ENCODE data around the gene CCDC85C. TPM values are rescaled to one million over a fixed set of nuclear protein-coding genes. Genes with fewer than 3 reads are reported as not detected.

CCDC85C gene
- total RNA-seq, 1 experiment from 2014 or later: 33.2 TPM

DNA sequence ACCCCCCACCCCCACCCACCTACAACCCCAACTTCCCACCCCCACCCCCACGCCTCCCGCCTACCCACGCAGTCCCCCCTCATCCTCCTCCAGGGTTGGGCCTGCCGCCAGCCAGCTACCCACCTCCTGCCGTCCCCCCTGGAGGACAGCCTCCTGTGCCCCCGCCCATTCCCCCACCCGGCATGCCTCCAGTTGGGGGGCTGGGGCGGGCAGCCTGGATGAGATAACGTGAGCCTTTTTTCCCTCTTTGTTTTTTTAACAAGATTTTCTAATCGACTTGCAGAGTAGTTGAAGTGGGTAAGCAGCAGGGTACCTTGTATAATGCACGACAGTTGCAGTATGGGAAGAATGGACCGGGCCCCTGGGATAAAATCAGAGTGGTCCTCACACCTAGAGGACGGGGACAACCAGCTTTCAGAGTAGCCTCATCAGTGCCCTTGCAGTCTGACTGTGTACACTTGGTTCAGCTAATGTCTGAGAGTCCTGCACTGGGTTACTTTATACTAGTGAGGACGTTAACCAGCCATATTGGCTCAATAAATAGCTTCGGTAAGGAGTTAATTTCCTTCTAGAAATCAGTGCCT is 93.4 kb downstream of the CCDC85C start:
- Histone ChIP-seq H2BK15ac (ENCODE audit: low read depth, low read length) (no peak overlapping the region), H2AK5ac (ENCODE audit: insufficient read length, low read length) (no peak overlapping the region), H2BK20ac (ENCODE audit: low read depth, low read length, poor library complexity, severe bottlenecking) (no peak overlapping the region), H3K79me2 (ENCODE audit: insufficient read depth, low read length) (no peaks in the 10 kb centered on the region), H2BK12ac (ENCODE audit: insufficient read length, low read depth, low read length) (no peak overlapping the region), H3K27me3 (ENCODE audit: insufficient read depth, low read length) (no peaks in the 10 kb centered on the region), H3K56ac (ENCODE audit: insufficient read length, low read depth, low read length) (no peak overlapping the region), H3K4ac (ENCODE audit: low read depth, low read length) (no peak overlapping the region), H3K14ac (ENCODE audit: insufficient read depth, low read length) (no peak overlapping the region), H4K91ac (ENCODE audit: insufficient read length, low read depth, low read length) (no peak overlapping the region), H4K5ac (ENCODE audit: insufficient read length, low read depth, low read length) (no peak overlapping the region), H3K4me2 (ENCODE audit: insufficient read depth, insufficient read length, low read length) (no peak overlapping the region), H3K18ac (ENCODE audit: insufficient read length, low read depth, low read length) (no peak overlapping the region), H3K9ac (ENCODE audit: extremely low read depth, insufficient read length, low read length) (no peak overlapping the region), H4K8ac (replicated peaks; ENCODE audit: insufficient read length, low read depth, low read length) (no peak overlapping the region), H3K23me2 (ENCODE audit: insufficient read length, low read depth, low read length, poor library complexity, severe bottlenecking) (no peaks in the 10 kb centered on the region), H3K79me1 (ENCODE audit: insufficient read depth, low read depth, low read length, poor library complexity, severe bottlenecking) (no peaks in the 10 kb centered on the region), H2AFZ (ENCODE audit: low read length) (no peak overlapping the region), H3K23ac (ENCODE audit: insufficient read length, low read depth, low read length) (no peak overlapping the region), H3K4me1 (ENCODE audit: insufficient read depth, low read length) (no peaks in the 10 kb centered on the region), H2BK120ac (ENCODE audit: low read depth, low read length, poor library complexity, severe bottlenecking) (no peak overlapping the region), H2BK5ac (ENCODE audit: insufficient read length, low read length) (no peak overlapping the region), H3K27ac (ENCODE audit: insufficient read length, low read depth, low read length) (no peak overlapping the region), H3K9me3 (ENCODE audit: control insufficient read depth, low read depth, low read length) (no peaks in the 10 kb centered on the region), H4K20me1 (ENCODE audit: control insufficient read depth, insufficient read depth, insufficient read length) (peaks cover 2% of the 10 kb centered on the region), H3T11ph (ENCODE audit: low read length) (no peak overlapping the region)
- peaks cover 4 to 12% of the 10 kb centered on the region in 2 experiments for H3K4me1 Mint-ChIP-seq
- DNase-seq: no peak
- no peaks in the 10 kb centered on the region for H3K27me3 Mint-ChIP-seq (ENCODE audit: low read depth)
- peaks cover 10 to 54% (median 43%) of the 10 kb centered on the region in 3 experiments; a peak in 6 of 7 replicates for H3K36me3 Mint-ChIP-seq (ENCODE audit: insufficient read depth in 1 of 3, low read depth in 3 of 3)
- WGBS (ENCODE audit: extremely low coverage, insufficient read length, low lambda C conversion rate): no CpG with 5 or more reads among the region's 15 CpGs
- H3K27ac Mint-ChIP-seq: no peak overlapping the region
- H3K4me3 Mint-ChIP-seq: no peak overlapping the region
- TF ChIP-seq, protein P1, sequence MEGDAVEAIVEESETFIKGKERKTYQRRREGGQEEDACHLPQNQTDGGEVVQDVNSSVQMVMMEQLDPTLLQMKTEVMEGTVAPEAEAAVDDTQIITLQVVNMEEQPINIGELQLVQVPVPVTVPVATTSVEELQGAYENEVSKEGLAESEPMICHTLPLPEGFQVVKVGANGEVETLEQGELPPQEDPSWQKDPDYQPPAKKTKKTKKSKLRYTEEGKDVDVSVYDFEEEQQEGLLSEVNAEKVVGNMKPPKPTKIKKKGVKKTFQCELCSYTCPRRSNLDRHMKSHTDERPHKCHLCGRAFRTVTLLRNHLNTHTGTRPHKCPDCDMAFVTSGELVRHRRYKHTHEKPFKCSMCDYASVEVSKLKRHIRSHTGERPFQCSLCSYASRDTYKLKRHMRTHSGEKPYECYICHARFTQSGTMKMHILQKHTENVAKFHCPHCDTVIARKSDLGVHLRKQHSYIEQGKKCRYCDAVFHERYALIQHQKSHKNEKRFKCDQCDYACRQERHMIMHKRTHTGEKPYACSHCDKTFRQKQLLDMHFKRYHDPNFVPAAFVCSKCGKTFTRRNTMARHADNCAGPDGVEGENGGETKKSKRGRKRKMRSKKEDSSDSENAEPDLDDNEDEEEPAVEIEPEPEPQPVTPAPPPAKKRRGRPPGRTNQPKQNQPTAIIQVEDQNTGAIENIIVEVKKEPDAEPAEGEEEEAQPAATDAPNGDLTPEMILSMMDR (conservative IDR thresholded peaks at IDR 0.05): no peak
- no peaks in the 10 kb centered on the region for H3K9me3 Mint-ChIP-seq
